Astrocyte of the cerebellum (primary cell): Measurements from ENCODE around the gene POLG2.

Source experiments
- DNase-seq: peaks from one replicate; pipeline ENCODE4 v3.0.0-alpha.2; 2011; ENCODE audit warnings: low read depth
- H3K4me3 ChIP-seq: 2 replicates; pipeline ENCODE4 v1.5.1; 2011; ENCODE audit warnings: mild to moderate bottlenecking, low read depth, low read length, moderate library complexity
- CTCF ChIP-seq: IDR thresholded peaks from 2 replicates; pipeline ENCODE4 v1.5.1; 2012; ENCODE audit warnings: low read length, low read depth, moderate library complexity, mild to moderate bottlenecking; ENCODE audit errors: missing control alignments
- in situ Hi-C: cut with HindIII; loops from 2 replicates; pipeline ENCODE4 v1.10.0; 2017; ENCODE audit warnings: low sequenced_read_pairs

Gene POLG2

GRCh38 chr17:64459284-64459747, 37.5 kb downstream of the POLG2 start:
- DNase-seq: peak; percentile 23
- TF ChIP-seq CTCF: no peak
- in situ Hi-C loops: no loop called here
- no peak overlapping the region for H3K4me3 ChIP-seq

- no peak overlapping the region for H3K4me3 ChIP-seq
- in situ Hi-C loops: no loop called here
- TF ChIP-seq CTCF: no peak
- no peak for DNase-seq
These were observed 38.1 kb downstream of the POLG2 start for GRCh38 chr17:64458756-64459155.

GRCh38 chr17:64457156-64457555, 39.7 kb downstream of the POLG2 start:
- H3K4me3 ChIP-seq: no peak overlapping the region
- in situ Hi-C loops: no loop called here
- peak; percentile 80 for DNase-seq
- TF ChIP-seq CTCF: no peak

GRCh38 chr17:64455993-64456885, 40.6 kb downstream of the POLG2 start:
- no peak for DNase-seq
- in situ Hi-C loops: no loop called here
- H3K4me3 ChIP-seq: no peak overlapping the region
- TF ChIP-seq CTCF: no peak

GRCh38 chr17:64449545-64449944, 47.3 kb downstream of the POLG2 start:
- in situ Hi-C loops: no loop called here
- DNase-seq: no peak
- no peak for TF ChIP-seq CTCF
- H3K4me3 ChIP-seq: no peak overlapping the region

- in situ Hi-C loops: no loop called here
- no peak within 1 kb of the TSS for H3K4me3 ChIP-seq
- DNase-seq: peak; percentile 88
- TF ChIP-seq CTCF: no peak
These were observed 48.0 kb downstream of the POLG2 start, which contains the start of gene MILR1 for GRCh38 chr17:64448665-64449512. Gene MILR1, plus strand, starts transcription at chr17:64449115. Its CDS starts 54 bp downstream, at chr17:64449169.
